Spleen (tissue), 7 donors: Measurements from ENCODE around the gene KCNK18.

Experiments
- CTCF ChIP-seq, 11 experiments: fragments of 200-600 bp in 7 of 11; fragments of 450-650 bp in 4 of 11; sonication (generic) in 4 of 11; IDR thresholded peaks in 8 of 11; conservative IDR thresholded peaks in 3 of 11; 1 replicate in 7 of 11; 2 replicates in 4 of 11; pipeline versions ENCODE4 v1.4.0 to v1.8.0; 2016 to 2021; ENCODE audit warnings: antibody characterized with exemption in 11 of 11, inconsistent platforms in 4 of 11, mild to moderate bottlenecking in 1 of 11
- POLR2AphosphoS5 ChIP-seq, 3 donors: sonication (generic); formaldehyde crosslinking; IDR thresholded peaks; one replicate each; pipeline ENCODE4 v1.5.1; 2017; ENCODE audit warnings: antibody characterized with exemption in 3 of 3
- donor health status: DM: no; HTN: no; CAD: no; lungs with moderate emphysema.
- donor health status: DM: no; HTN: no; CAD: no.
- donor health status: DM: no; HTN: no; CAD: no.

GRCh38 chr10:117253908-117254307 is 56.6 kb downstream of the KCNK18 start:
- TF ChIP-seq POLR2AphosphoS5 (IDR thresholded peaks at IDR 0.05), result no peak
- no peak for TF ChIP-seq CTCF (IDR thresholded peaks at IDR 0.05 in 8 of 11, conservative IDR thresholded peaks at IDR 0.05 in 3 of 11)
